ENCODE measurements around the gene KERA.

DNA sequence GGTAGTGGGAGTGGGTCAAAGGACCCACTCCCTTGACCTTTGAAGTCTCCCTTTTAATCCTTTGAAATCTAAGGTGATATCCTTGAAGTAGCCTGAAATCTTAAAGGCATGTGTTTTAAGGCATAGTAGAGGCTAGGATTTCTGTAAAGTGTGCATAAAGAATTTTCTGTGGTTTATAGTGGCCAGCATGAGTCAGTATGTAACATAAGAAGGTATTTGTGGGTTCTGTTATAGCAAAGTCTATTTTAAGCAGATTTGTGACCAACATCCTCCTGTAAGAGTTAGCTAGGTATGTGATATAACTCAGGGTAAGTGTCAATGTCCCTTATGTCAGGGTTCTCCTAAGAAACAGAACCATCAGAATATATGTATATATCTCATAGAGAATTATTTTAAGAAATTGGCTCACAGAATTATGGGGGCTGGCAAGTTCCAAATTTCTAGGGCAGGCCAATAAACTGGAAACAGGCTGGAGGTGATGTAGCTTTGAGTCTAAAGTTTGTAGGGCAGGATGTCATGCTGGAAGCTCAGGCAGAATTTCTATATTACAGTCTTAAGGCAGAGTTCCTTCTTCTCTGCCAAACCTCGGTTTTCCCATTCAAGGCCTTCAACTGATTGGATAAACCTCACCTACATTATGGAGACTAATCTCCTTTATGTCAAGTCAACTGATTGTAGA lies 34.4 kb downstream of the KERA start:
- no peak for TF ChIP-seq EZH2 (IDR thresholded peaks at IDR 0.05)
- no peak for TF ChIP-seq POLR2AphosphoS5 (IDR thresholded peaks at IDR 0.05; ENCODE audit: borderline replicate concordance, low read depth, low read length)
- no peak for TF ChIP-seq FOXP2 (optimal IDR thresholded peaks at IDR 0.05; ENCODE audit: control extremely low read depth, extremely low read length, insufficient read depth)
